C4-2B (cell line): ENCODE measurements around the gene TET1.

Experiments used
- ZFX ChIP-seq: fragments of 450-650 bp; IDR thresholded peaks from 2 replicates; pipeline ENCODE4 v1.6.1; 2017
- TF ChIP-seq, protein P1 (sequence below): fragments of 450-650 bp; conservative IDR thresholded peaks from 2 replicates; pipeline ENCODE4 v1.5.1; 2017; ENCODE audit warnings: mild to moderate bottlenecking

DNA sequence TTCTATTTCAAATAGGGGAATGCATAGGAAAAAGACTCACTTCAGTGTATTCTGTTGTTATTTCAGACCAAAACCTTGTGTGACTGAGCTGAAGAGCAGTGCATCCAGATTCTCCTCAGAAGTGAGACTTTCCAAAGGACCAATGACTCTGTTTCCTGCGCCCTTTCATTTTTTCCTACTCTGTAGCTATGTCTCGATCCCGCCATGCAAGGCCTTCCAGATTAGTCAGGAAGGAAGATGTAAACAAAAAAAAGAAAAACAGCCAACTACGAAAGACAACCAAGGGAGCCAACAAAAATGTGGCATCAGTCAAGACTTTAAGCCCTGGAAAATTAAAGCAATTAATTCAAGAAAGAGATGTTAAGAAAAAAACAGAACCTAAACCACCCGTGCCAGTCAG lies 12.0 kb downstream of the TET1 start:
- TF ChIP-seq ZFX, result no peak
- TF ChIP-seq, protein P1, sequence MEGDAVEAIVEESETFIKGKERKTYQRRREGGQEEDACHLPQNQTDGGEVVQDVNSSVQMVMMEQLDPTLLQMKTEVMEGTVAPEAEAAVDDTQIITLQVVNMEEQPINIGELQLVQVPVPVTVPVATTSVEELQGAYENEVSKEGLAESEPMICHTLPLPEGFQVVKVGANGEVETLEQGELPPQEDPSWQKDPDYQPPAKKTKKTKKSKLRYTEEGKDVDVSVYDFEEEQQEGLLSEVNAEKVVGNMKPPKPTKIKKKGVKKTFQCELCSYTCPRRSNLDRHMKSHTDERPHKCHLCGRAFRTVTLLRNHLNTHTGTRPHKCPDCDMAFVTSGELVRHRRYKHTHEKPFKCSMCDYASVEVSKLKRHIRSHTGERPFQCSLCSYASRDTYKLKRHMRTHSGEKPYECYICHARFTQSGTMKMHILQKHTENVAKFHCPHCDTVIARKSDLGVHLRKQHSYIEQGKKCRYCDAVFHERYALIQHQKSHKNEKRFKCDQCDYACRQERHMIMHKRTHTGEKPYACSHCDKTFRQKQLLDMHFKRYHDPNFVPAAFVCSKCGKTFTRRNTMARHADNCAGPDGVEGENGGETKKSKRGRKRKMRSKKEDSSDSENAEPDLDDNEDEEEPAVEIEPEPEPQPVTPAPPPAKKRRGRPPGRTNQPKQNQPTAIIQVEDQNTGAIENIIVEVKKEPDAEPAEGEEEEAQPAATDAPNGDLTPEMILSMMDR, result no peak
